ENCODE data around the gene DPEP2.

DNA sequence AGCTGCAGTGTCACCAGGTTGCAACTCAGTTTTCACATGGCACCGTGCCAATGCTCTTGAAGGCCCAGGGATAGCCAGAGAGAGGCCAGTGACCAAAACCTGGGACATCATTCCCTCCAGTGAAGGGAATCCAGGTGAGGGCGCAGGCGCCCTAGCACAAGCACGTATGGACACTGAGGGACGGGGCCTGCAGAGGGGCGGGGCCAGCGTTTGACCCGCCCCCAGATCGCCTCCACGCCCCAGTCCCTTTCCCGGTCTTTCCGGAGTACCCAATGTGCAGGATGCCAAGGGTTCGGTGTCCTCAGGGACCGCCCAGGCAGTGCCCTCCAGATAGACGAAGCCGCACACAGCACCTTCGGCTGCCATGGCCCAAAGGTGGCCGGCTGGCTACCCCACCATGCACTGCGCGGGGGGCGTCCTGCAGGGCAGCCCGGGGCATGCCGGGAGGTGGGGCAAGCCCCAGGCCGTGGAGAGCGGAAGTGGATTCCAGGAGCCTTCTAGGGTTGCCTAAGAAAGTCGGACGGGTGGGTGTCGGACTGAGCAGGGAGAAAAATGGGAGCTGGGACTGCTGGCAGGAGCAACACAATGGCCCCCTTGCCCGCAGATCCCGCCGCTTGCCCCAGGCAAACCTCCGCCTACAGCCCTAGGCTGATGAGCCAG is 35.5 kb downstream of the DPEP2 start:
- TF ChIP-seq, protein P1, sequence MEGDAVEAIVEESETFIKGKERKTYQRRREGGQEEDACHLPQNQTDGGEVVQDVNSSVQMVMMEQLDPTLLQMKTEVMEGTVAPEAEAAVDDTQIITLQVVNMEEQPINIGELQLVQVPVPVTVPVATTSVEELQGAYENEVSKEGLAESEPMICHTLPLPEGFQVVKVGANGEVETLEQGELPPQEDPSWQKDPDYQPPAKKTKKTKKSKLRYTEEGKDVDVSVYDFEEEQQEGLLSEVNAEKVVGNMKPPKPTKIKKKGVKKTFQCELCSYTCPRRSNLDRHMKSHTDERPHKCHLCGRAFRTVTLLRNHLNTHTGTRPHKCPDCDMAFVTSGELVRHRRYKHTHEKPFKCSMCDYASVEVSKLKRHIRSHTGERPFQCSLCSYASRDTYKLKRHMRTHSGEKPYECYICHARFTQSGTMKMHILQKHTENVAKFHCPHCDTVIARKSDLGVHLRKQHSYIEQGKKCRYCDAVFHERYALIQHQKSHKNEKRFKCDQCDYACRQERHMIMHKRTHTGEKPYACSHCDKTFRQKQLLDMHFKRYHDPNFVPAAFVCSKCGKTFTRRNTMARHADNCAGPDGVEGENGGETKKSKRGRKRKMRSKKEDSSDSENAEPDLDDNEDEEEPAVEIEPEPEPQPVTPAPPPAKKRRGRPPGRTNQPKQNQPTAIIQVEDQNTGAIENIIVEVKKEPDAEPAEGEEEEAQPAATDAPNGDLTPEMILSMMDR (conservative IDR thresholded peaks at IDR 0.05; ENCODE audit: low read length): no peak
- TF ChIP-seq EZH2phosphoT487 (IDR thresholded peaks at IDR 0.05; ENCODE audit: borderline replicate concordance): no peak

Data from Loucy (cell line).